Natural killer cell treated with Interleukin-12 subunit alpha and Interleukin-12 subunit beta and Interleukin-15 and Interleukin-18, amount 100 ng/mL, for 72 hours (primary cell): ENCODE data around the gene MFN1. TPM values are rescaled to one million over a fixed set of nuclear protein-coding genes. Genes with fewer than 3 reads are reported as not detected.
"Not testable (repeated sequence)": the region's sequence is repeated elsewhere in the genome, so short reads cannot be mapped to it uniquely, and the experiment has no call there.

ENCODE experiments used
- ATAC-seq, 2 donors: fragments of 150-1000 bp; cut with Tn5 transposase in 1 of 2; sonication (Bioruptor Pico), chemical (Tn5 transposase) in 1 of 2; 2 replicates each; pipeline ENCODE4 v1.10.0; 2021
- DNase-seq: peaks from one replicate; pipeline ENCODE4 v3.0.0; 2022; ENCODE audit warnings: low spot score
- H3K27ac Mint-ChIP-seq, 2 donors: 1 replicate in 1 of 2; 2 replicates in 1 of 2; pipeline ENCODE4 v1.8.0; 2022; ENCODE audit warnings: mixed read lengths in 2 of 2, mild to moderate bottlenecking in 1 of 2, moderate library complexity in 1 of 2
- H3K27me3 Mint-ChIP-seq, 2 donors: 1 replicate in 1 of 2; 2 replicates in 1 of 2; pipeline ENCODE4 v1.8.0; 2022; ENCODE audit warnings: mixed read lengths in 2 of 2
- H3K36me3 Mint-ChIP-seq: one replicate; pipeline ENCODE4 v1.8.0; 2022; ENCODE audit warnings: mixed read lengths
- H3K4me1 Mint-ChIP-seq, 2 donors: 1 replicate in 1 of 2; 2 replicates in 1 of 2; pipeline ENCODE4 v1.8.0; 2022; ENCODE audit warnings: low read depth in 2 of 2, mixed read lengths in 2 of 2, mild to moderate bottlenecking in 1 of 2
- H3K4me3 Mint-ChIP-seq: one replicate; pipeline ENCODE4 v1.8.0; 2022; ENCODE audit warnings: mixed read lengths
- H3K9me3 Mint-ChIP-seq: 2 replicates; pipeline ENCODE4 v1.8.0; 2022; ENCODE audit warnings: mixed read lengths
- total RNA-seq, 2 donors: library from RNA; stranded (reverse); gene quantifications; one replicate each; pipeline ENCODE4 v1.2.3, GENCODE V29; 2022

Gene MFN1
- total RNA-seq = 10 to 100 TPM; 33.6 to 39.5 TPM

DNA sequence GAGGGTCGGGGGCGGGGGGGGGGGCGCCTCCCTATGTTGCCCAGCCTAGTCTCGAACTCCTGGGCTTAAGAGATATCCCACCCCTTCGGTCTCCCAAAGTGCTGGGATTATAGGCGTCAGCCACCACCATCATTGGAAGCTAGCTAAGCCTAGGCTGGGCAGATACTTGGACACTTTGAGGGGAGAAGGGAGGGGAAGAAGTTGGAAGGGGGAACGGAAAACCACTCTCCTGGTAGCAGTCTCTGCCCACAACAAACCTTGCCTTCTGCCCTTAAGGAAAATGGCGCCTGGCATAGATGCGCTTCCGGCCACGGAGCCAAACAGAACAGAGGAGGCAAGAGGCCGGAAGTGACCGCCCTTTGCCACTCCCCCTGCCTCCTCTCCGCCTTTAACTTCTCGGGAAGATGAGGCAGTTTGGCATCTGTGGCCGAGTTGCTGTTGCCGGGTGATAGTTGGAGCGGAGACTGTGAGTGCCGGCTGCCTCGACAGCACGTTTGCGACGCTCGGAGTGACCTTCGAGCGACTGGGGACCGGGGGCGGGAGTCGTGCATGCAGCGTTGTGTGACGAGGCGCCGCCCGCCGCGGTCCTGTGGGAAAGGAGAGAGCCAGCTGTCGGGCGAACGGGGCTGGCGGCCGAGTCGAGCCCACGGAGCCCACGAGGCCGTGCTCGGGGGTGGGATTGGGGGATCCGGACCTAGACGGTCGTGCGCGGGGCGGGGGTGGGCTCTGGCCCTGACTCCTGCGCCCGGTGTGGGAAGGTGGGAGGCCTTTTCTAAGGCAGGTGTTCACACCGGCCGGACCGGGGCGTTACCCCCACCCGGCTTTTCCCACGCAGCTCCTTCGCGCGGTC lies at the start of gene MFN1:
MFN1 (plus strand) TSS at position 365 of the 850 bp plus-strand sequence. CDS start 1,143 bp downstream, outside the sequence.
- no peaks in the 10 kb centered on the region for H3K9me3 Mint-ChIP-seq
- H3K36me3 Mint-ChIP-seq = peaks cover 9% of the 10 kb centered on the region
- no peaks in the 10 kb centered on the region for H3K27me3 Mint-ChIP-seq
- H3K27ac Mint-ChIP-seq = peak within 1 kb of the TSS; percentile 82 to 96
- H3K4me3 Mint-ChIP-seq = peak within 1 kb of the TSS; percentile 98
- peaks cover 10% of the 10 kb centered on the region in 2 donors for H3K4me1 Mint-ChIP-seq
- peak; percentile 91 for DNase-seq
- peak; percentile 99 for ATAC-seq

DNA sequence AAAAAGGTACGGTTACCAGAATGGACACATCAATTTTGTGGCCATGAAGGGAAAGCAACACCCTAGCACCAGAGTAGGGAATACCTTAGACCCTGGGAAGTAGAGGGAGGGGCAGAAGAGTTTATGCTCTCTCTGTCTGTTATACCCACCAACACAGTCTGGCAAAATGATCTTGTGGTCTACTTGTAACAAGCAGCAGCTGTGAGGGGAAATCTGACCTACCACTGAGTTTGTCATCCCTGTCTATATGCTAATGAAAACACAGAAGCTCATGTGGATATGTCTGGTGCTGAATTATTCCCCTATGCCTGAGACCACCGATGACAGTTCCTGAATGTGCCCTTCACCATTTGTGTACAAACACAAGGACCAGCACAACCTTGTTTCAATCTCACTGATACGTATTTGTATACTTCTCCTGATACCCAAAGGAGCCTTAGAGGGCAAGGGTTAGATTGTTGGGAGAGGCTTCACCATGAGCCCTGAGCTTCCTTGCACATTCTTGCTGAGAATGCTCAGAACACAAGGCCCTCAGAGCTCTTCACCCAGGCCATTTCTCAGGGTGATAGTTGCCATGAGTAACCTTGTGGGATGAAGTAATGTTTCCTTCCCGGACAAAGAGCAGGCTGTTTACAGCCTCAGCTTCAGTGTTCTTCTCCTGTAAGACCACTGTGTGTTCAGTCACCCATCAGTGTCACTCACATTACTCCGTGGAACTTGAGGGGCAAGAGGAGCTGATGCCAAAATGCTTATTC lies 49.4 kb upstream of the MFN1 start:
- peaks cover 18 to 25% of the 10 kb centered on the region in 2 donors for H3K27me3 Mint-ChIP-seq
- H3K9me3 Mint-ChIP-seq = no peaks in the 10 kb centered on the region
- H3K36me3 Mint-ChIP-seq = no peaks in the 10 kb centered on the region
- H3K27ac Mint-ChIP-seq = no peak overlapping the region
- DNase-seq = no peak
- no peaks in the 10 kb centered on the region for H3K4me1 Mint-ChIP-seq
- peak in 1 of 2 donors; percentile 48 for ATAC-seq
- H3K4me3 Mint-ChIP-seq = no peak overlapping the region

DNA sequence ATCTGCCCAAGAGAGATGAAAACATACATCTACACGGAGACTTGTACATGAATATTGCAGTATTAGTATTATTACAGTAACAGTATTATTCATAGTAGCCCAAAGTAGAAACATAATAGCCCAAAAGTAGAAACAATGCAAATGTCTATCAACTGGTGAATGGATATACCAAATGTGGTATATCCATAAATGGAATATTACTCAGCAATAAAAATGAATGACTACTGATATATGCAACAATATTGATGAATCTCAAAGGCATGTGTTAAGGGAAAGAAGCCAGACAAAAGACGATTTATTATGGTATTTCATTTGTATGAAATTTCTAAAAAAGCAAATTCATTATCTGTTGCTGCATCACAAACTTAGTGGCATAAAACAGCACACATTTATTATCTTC lies 48.2 kb upstream of the MFN1 start:
- peaks cover 0 to 3% of the 10 kb centered on the region in 2 donors for H3K4me1 Mint-ChIP-seq
- no peak overlapping the region for H3K27ac Mint-ChIP-seq
- DNase-seq (no peak), ATAC-seq (no peak)
- peaks cover 24 to 26% of the 10 kb centered on the region in 2 donors for H3K27me3 Mint-ChIP-seq
- H3K36me3 Mint-ChIP-seq = no peaks in the 10 kb centered on the region
- no peak overlapping the region for H3K4me3 Mint-ChIP-seq
- H3K9me3 Mint-ChIP-seq = no peaks in the 10 kb centered on the region

DNA sequence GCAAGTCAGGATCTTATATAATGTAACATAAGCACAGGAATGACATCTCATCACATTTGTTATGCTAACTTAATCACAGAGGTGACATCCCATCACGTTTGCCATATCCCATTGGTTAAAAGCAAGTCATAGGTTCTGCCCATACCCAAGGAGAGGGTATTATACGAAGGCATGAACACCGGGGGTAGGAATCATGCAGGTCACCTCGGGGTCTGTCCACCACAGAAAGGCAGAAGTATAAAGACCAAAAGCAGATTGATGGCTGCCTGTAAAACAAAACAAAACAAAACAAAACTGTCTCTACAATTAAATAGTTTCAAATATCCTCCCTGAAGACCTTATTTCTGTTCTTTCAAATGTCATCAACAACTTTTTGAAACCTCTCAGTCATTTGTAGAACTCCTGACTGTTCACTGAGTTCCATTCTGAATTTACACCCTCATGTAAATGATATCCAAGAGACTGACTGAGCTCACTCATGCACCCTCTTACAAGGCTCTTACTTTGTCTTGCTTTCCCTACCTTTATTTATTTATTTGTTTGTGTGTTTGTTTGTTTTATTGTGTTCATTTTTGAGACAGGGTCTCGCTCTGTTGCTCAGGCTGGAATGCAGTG lies 47.4 kb upstream of the MFN1 start:
- no peak for DNase-seq
- H3K27me3 Mint-ChIP-seq = peaks cover 23 to 24% of the 10 kb centered on the region in 2 donors
- no peak overlapping the region for H3K27ac Mint-ChIP-seq
- H3K4me3 Mint-ChIP-seq = no peak overlapping the region
- H3K4me1 Mint-ChIP-seq = peaks cover 0 to 3% of the 10 kb centered on the region in 2 donors
- H3K9me3 Mint-ChIP-seq = no peaks in the 10 kb centered on the region
- H3K36me3 Mint-ChIP-seq = no peaks in the 10 kb centered on the region
- ATAC-seq = no peak

DNA sequence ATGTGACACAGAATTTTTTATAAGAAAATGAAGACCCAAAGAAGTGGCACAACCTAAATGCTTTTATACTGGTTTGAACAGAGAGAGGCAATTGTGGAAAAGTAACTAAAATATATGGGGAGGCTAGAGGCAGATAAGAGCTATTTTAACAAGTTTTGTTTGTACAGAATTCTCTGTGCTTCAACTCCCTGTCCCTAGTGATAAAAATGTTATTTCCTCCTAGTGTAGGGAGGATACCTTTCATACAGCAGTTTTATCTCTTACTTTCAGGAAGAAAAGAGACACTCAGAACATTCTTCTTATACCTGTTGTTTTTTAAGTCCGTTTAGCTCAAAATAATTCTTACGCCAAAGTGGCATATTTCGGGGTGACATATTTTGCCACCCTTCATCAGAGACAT lies 45.9 kb upstream of the MFN1 start:
- H3K9me3 Mint-ChIP-seq = no peaks in the 10 kb centered on the region
- H3K27ac Mint-ChIP-seq = no peak overlapping the region
- no peak overlapping the region for H3K4me3 Mint-ChIP-seq
- ATAC-seq = no peak
- H3K36me3 Mint-ChIP-seq = no peaks in the 10 kb centered on the region
- no peak for DNase-seq
- peaks cover 22 to 33% of the 10 kb centered on the region in 2 donors for H3K27me3 Mint-ChIP-seq
- H3K4me1 Mint-ChIP-seq = peaks cover 0 to 3% of the 10 kb centered on the region in 2 donors

DNA sequence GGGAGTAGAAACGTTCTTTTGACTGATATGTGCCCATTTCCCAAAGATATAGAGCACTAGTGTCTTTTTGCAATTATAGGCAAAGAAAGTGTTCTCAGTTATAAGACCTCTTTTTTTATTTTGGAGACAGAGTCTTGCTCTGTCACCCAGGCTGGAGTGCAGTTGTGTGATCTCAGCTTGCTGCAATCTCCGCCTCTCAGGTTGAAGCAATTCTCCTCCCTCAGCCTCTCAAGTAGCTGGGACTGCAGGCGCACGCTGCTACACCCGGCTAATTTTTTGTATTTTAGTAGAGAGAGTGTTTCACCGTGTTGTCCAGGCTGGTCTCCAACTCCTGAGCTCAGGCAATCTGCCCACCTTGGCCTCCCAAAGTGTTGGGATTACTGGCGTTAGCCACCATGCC lies 45.4 kb upstream of the MFN1 start:
- H3K4me3 Mint-ChIP-seq = no peak overlapping the region
- peaks cover 17 to 28% of the 10 kb centered on the region in 2 donors for H3K27me3 Mint-ChIP-seq
- no peak overlapping the region for H3K27ac Mint-ChIP-seq
- no peak for ATAC-seq
- no peak for DNase-seq
- no peaks in the 10 kb centered on the region for H3K9me3 Mint-ChIP-seq
- peaks cover 0 to 3% of the 10 kb centered on the region in 2 donors for H3K4me1 Mint-ChIP-seq
- no peaks in the 10 kb centered on the region for H3K36me3 Mint-ChIP-seq

DNA sequence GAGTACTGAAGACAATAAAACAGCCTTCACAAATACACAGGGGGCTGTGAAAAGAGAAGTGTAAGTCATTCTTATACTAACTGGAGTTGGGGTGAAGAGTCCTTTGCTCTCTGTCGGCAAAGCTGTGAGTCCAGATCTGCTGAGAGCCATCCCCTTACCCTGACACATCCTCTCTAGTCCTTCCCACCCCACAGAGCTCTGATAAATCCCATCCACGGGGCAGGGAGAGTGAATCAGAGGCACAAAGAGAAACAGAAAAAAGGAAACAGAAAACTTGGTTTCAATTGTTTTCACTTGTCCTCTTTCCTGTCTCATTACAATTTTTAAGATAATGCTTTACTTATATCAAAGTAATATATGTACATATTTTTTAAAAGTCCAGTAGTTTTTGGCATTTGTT lies 42.9 kb upstream of the MFN1 start:
- Mint-ChIP-seq H3K27ac (no peak overlapping the region), H3K4me1 (peaks cover 0 to 3% of the 10 kb centered on the region in 2 donors), H3K9me3 (no peaks in the 10 kb centered on the region), H3K4me3 (no peak overlapping the region), H3K36me3 (no peaks in the 10 kb centered on the region), H3K27me3 (peaks cover 8 to 18% of the 10 kb centered on the region in 2 donors)
- ATAC-seq (no peak), DNase-seq (no peak)

DNA sequence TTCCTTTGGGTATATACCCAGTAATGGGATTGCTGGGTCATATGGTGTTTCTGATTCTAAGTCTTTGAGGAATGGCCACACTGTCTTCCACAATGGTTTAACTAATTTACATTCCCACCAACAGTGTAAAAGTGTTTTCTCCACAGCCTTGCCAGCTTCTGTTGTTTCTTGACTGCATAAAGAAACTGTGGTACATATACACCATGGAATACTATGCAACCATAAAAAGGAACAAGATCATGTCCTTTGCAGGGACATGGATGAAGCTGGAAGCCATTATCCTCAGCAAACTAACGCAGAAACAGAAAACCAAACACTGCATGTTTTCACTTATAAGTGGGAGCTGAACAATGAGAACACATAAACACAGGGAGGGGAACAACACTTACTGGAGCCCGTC lies 40.1 kb upstream of the MFN1 start:
- H3K36me3 Mint-ChIP-seq, H3K9me3 Mint-ChIP-seq, H3K4me3 Mint-ChIP-seq, H3K4me1 Mint-ChIP-seq, ATAC-seq, DNase-seq, H3K27ac Mint-ChIP-seq: not testable (repeated sequence)
- H3K27me3 Mint-ChIP-seq = peaks cover 10 to 26% of the 10 kb centered on the region in 2 donors

DNA sequence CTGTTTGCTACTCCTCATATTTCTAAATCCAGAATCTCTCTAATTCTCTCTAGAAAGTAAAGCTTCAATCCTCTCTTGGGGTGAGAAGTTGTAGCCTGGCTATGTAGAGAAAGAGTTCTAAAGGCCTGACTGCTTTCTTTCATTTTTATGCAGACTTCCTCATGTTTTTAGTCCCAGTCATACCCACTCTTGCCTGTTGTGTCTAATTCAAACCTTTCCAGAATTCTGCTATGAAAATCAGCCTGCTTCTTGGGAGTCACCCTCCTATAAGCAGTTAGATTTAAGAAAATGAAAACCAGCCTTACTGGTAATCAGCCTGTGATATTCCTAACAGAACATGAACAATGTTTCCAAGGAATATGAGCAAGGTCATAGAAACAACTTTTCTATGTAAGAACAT lies 39.5 kb upstream of the MFN1 start:
- Mint-ChIP-seq H3K4me3 (no peak overlapping the region), H3K27ac (no peak overlapping the region), H3K36me3 (no peaks in the 10 kb centered on the region), H3K27me3 (peaks cover 10 to 26% of the 10 kb centered on the region in 2 donors), H3K4me1 (peaks cover 0 to 3% of the 10 kb centered on the region in 2 donors), H3K9me3 (no peaks in the 10 kb centered on the region)
- DNase-seq = no peak
- no peak for ATAC-seq

DNA sequence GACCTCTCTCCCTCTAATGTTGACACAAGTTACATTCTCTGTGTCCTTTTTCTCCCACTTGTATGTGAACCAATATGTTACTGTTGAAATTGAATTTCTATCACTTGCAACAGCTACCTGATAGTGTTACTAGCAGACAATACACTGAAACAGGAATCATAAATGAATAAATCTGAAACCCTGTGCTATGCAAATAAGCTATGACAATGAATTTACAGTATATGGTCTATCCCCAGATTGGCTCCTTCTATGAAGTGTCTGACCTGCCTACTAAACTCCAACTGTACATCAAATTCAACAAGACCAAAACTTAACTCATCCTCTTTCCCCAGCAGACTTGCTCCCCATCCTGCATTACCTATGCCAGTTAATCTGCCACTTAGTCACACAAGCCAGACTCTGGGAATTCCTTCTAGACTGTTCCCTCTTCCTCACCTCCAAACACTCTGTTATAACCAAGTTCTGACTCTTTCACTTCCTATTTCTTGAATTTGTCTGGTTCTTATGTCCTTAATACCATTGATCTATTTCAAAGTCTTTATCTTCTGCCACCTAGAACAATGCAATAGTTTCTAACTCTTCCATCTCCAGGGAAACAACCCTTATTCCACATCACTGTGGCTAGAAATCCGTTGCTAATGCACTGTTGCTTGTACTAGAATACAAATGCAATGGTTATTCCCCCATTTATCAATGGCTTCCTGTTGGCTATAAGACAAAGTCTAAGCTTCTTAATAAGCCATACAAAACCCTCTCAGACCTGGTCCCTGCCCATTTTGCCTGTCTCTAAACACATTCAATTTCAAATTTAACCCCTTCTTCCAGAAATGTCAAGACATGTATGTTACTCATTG lies 38.1 kb upstream of the MFN1 start:
- no peaks in the 10 kb centered on the region for H3K36me3 Mint-ChIP-seq
- ATAC-seq (no peak), DNase-seq (no peak)
- H3K27me3 Mint-ChIP-seq = peaks cover 12 to 27% of the 10 kb centered on the region in 2 donors
- no peak overlapping the region for H3K27ac Mint-ChIP-seq
- no peak overlapping the region for H3K4me3 Mint-ChIP-seq
- H3K4me1 Mint-ChIP-seq = no peaks in the 10 kb centered on the region
- no peaks in the 10 kb centered on the region for H3K9me3 Mint-ChIP-seq

DNA sequence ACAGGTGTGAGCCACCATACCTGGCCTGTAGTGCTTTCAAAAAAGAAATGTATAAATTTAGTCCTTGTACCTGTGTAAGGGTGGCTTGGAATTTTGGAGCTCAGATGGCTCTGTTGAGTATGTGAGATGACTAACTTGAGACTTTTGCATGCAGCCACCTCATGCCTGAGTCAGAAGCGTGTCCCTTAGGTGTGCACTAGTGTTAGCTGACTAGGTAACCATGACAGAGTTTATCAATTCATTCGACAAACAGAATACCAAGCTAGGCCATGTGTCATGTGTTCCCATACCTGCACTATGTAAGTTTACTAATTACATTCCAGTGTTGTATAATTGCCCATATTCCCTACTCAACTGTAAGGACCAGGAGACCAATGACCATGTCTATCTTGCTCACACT lies 28.6 kb upstream of the MFN1 start:
- ATAC-seq (no peak), DNase-seq (no peak)
- H3K9me3 Mint-ChIP-seq = no peaks in the 10 kb centered on the region
- H3K4me1 Mint-ChIP-seq = peaks cover 12 to 23% of the 10 kb centered on the region in 2 donors
- no peak overlapping the region for H3K4me3 Mint-ChIP-seq
- H3K36me3 Mint-ChIP-seq = no peaks in the 10 kb centered on the region
- no peak overlapping the region for H3K27ac Mint-ChIP-seq
- H3K27me3 Mint-ChIP-seq = peaks cover 7 to 12% of the 10 kb centered on the region in 2 donors

DNA sequence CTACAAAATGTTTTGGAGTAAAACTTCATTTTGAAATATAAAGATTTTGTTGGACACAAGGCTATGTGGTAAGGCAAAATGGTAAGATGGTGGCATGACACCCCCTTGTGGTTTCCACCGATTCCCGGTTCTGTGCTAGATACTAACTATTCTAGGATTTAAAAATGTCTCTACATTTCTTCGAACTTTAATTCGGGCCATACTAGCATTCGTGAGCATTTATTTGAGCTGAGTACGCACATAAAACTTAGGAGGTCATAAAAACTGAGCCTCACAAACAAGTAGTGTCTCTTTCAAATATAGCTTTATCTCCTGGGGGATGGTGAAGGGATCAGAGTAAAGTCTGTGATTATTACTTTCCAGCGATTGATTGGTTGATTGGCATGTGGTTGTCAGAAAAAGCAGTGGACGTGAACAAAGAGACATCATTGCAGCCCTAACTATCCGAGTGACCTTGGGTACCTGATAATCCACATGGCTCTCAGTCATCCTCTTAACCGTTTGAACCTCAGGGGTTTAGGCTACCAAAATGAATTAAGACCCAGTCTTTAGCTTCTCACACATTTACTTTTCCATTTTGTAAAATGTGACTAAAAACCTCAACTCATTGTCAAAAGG lies 25.7 kb upstream of the MFN1 start:
- Mint-ChIP-seq H3K27ac (peak overlapping the region; percentile 71 to 85), H3K9me3 (no peaks in the 10 kb centered on the region), H3K27me3 (peaks cover 0 to 9% of the 10 kb centered on the region in 2 donors), H3K4me1 (peaks cover 26 to 35% of the 10 kb centered on the region in 2 donors), H3K36me3 (no peaks in the 10 kb centered on the region), H3K4me3 (peak overlapping the region; percentile 84)
- ATAC-seq (no peak), DNase-seq (no peak)
